Measurements from ENCODE around the gene BMP8B.

GRCh38 chr1:39836595-39837110 lies 48.0 kb upstream of the BMP8B start:
- no peak for TF ChIP-seq ZBTB49 (tag by site-specific recombination; IDR thresholded peaks at IDR 0.05; ENCODE audit: low read depth)
- no peak for TF ChIP-seq BCL11A (tag by site-specific recombination; IDR thresholded peaks at IDR 0.05; ENCODE audit: low read depth)
